SU-DHL-6 (cell line): ENCODE results near the gene PRRT4.

ENCODE experiments used
- H2AFZ ChIP-seq: fragments of 200-600 bp; sonication (generic); 2 replicates; pipeline ENCODE4 v1.6.1; 2014; ENCODE audit warnings: low read depth, mild to moderate bottlenecking, moderate library complexity, mixed read lengths, antibody characterized with exemption, low read length; ENCODE audit not compliant: severe bottlenecking
- H3F3A ChIP-seq: fragments of 200-600 bp; shearing (Covaris generic); 2 replicates; pipeline ENCODE4 v1.6.0; 2016; ENCODE audit warnings: antibody characterized with exemption, mild to moderate bottlenecking; ENCODE audit not compliant: insufficient read depth
- H3K27ac ChIP-seq: fragments of 200-600 bp; sonication (generic); 2 replicates; pipeline ENCODE4 v1.5.1; 2016; ENCODE audit warnings: low read depth, mild to moderate bottlenecking, low read length, moderate library complexity, mixed read lengths
- H3K27me3 ChIP-seq: fragments of 200-600 bp; sonication (generic), shearing (Covaris generic); 2 replicates; pipeline ENCODE4 v1.6.0; 2014; ENCODE audit warnings: mild to moderate bottlenecking, low read length
- H3K36me3 ChIP-seq: fragments of 200-600 bp; sonication (generic); 2 replicates; pipeline ENCODE4 v1.6.1; 2014; ENCODE audit warnings: mild to moderate bottlenecking, low read length, mixed read lengths
- H3K4me2 ChIP-seq: fragments of 300-600, 200-600 bp; shearing (Covaris generic), sonication (generic); 2 replicates; pipeline ENCODE4 v1.6.0; 2014; ENCODE audit warnings: low read length, low read depth, mild to moderate bottlenecking; ENCODE audit not compliant: poor library complexity, severe bottlenecking
- H3K4me3 ChIP-seq: fragments of 200-600 bp; sonication (generic); 2 replicates; pipeline ENCODE4 v1.5.1; 2014; ENCODE audit warnings: antibody characterized with exemption, low read length, mild to moderate bottlenecking, mixed read lengths; ENCODE audit not compliant: insufficient read depth, poor library complexity, severe bottlenecking
- H3K79me2 ChIP-seq: fragments of 200-600 bp; sonication (generic); 2 replicates; pipeline ENCODE4 v1.6.1; 2014; ENCODE audit warnings: mild to moderate bottlenecking, low read length, moderate library complexity; ENCODE audit not compliant: insufficient read depth
- H3K9ac ChIP-seq: fragments of 200-600 bp; sonication (generic); 2 replicates; pipeline ENCODE4 v1.7.0; 2014; ENCODE audit warnings: mild to moderate bottlenecking, low read length
- H3K9me2 ChIP-seq: fragments of 200-600 bp; sonication (generic); replicated peaks from 2 replicates; pipeline ENCODE4 v1.6.1; 2014; ENCODE audit warnings: low read length; ENCODE audit not compliant: insufficient read depth
- H3K9me3 ChIP-seq: fragments of 200-600 bp; sonication (generic); 2 replicates; pipeline ENCODE4 v1.6.1; 2014; ENCODE audit warnings: low read length, mixed read lengths; ENCODE audit not compliant: insufficient read depth
- H4K20me1 ChIP-seq: fragments of 200-600 bp; sonication (generic); 2 replicates; pipeline ENCODE4 v1.6.1; 2014; ENCODE audit warnings: low read depth, mild to moderate bottlenecking, antibody characterized with exemption, low read length, moderate library complexity, mixed read lengths
- EZH2phosphoT487 ChIP-seq: fragments of 200-600 bp; sonication (generic), shearing (Covaris generic); conservative IDR thresholded peaks from 2 replicates; pipeline ENCODE4 v1.6.1; 2018; ENCODE audit warnings: mild to moderate bottlenecking, antibody characterized with exemption, low read length, moderate library complexity, mixed read lengths
- TF ChIP-seq, protein P1 (sequence below): fragments of 200-600 bp; sonication (generic); IDR thresholded peaks from one replicate; pipeline ENCODE4 v1.5.1; 2017; ENCODE audit warnings: antibody characterized with exemption, mild to moderate bottlenecking, low read length, moderate library complexity; ENCODE audit not compliant: insufficient read depth, poor library complexity, severe bottlenecking

The PRRT4 gene

DNA sequence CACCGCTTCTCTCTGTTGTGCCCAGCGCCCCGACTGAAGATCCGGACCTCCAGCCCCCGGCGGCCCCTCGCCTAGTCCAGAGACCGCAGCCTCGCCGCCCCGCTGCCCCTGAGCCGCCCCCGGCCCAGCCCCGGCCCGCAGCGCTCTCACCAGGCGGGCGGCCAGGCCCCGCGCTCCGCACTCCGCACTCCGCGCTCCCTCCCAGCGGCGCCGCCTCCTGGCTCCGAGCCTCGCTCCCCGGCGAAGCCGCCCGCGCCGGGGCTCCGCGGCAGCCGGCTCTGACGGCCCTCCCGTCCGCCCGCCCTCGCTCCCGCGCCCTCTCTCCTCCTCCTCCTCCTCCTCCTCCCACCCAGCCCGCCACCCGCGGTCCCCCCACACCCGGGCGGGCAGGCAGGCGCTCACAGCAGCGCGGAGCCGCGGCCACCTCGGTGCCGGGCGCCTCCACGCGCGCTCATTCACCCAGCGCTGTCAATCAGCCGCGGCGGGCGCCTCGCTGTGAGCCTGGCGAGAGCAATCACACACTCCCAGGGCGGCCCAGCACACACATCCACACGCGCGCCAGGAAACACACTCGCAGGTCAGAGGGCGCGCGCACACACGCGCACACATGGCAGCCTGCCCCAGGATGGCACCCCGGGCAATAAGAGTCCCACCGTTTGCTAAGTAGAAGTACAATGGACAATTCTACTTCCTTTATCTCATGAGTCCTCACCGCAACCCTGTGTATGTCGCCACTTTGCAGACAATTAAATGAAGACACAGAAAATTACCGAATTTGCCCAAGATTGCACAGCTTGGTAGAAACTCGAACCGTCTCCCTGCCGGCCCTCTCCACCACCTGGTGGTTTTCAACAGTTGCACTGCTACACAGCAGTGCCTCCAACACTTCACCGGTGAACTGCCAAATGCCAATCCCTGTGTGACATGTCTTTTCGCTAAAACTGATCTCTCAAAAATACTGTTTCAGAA lies at the start of gene PRRT4:
Gene PRRT4 (minus strand): TSS at position 280 of the 969 bp plus-strand sequence.
- H3K27ac ChIP-seq, result no peak within 1 kb of the TSS
- H3K27me3 ChIP-seq, result no peaks in the 10 kb centered on the region
- peak within 1 kb of the TSS; percentile 45; the same call in 1 of the 2 replicates for H3K9ac ChIP-seq
- no peaks in the 10 kb centered on the region for H3K79me2 ChIP-seq
- no peaks in the 10 kb centered on the region for H3K9me3 ChIP-seq
- no peaks in the 10 kb centered on the region for H3K9me2 ChIP-seq
- H3K4me3 ChIP-seq, result peak within 1 kb of the TSS; percentile 49
- no peaks in the 10 kb centered on the region for H3K36me3 ChIP-seq
- H3K4me2 ChIP-seq, result peak within 1 kb of the TSS; percentile 57
- H2AFZ ChIP-seq, result peak within 1 kb of the TSS; percentile 82
- 0 out of 2 replicates have a peak, but pooled peaks have one; percentile 19 for TF ChIP-seq EZH2phosphoT487
- TF ChIP-seq, protein P1, sequence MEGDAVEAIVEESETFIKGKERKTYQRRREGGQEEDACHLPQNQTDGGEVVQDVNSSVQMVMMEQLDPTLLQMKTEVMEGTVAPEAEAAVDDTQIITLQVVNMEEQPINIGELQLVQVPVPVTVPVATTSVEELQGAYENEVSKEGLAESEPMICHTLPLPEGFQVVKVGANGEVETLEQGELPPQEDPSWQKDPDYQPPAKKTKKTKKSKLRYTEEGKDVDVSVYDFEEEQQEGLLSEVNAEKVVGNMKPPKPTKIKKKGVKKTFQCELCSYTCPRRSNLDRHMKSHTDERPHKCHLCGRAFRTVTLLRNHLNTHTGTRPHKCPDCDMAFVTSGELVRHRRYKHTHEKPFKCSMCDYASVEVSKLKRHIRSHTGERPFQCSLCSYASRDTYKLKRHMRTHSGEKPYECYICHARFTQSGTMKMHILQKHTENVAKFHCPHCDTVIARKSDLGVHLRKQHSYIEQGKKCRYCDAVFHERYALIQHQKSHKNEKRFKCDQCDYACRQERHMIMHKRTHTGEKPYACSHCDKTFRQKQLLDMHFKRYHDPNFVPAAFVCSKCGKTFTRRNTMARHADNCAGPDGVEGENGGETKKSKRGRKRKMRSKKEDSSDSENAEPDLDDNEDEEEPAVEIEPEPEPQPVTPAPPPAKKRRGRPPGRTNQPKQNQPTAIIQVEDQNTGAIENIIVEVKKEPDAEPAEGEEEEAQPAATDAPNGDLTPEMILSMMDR, result no peak
- H3F3A ChIP-seq, result no peaks in the 10 kb centered on the region
- H4K20me1 ChIP-seq, result no peaks in the 10 kb centered on the region

DNA sequence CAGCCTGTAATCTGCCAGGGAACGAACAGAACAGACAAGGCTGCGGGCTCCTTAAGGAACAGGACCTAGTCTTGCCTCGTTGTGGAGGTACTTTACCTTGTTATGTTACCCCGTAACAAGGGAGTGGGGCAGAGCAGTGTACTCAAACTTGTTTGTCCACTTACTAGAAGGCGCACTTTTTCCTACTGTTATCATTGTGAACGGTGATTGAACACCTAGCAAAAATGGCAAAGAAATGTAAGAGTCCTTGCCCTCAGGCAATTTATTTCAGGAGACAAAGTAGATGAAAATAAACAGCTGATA lies 48.9 kb upstream of the PRRT4 start:
- Histone ChIP-seq H2AFZ (peak overlapping the region; percentile 97), H3K79me2 (peaks cover under 1% of the 10 kb centered on the region; the same call in 1 of the 2 replicates), H3K9ac (peak overlapping the region; percentile 61), H4K20me1 (no peaks in the 10 kb centered on the region), H3K9me3 (no peaks in the 10 kb centered on the region), H3K27me3 (no peaks in the 10 kb centered on the region), H3K9me2 (no peaks in the 10 kb centered on the region), H3F3A (peaks cover 8% of the 10 kb centered on the region), H3K4me3 (peak overlapping the region; percentile 77), H3K36me3 (no peaks in the 10 kb centered on the region), H3K4me2 (peak overlapping the region; percentile 97), H3K27ac (no peak overlapping the region)
- TF ChIP-seq, protein P1, result no peak
- no peak for TF ChIP-seq EZH2phosphoT487

DNA sequence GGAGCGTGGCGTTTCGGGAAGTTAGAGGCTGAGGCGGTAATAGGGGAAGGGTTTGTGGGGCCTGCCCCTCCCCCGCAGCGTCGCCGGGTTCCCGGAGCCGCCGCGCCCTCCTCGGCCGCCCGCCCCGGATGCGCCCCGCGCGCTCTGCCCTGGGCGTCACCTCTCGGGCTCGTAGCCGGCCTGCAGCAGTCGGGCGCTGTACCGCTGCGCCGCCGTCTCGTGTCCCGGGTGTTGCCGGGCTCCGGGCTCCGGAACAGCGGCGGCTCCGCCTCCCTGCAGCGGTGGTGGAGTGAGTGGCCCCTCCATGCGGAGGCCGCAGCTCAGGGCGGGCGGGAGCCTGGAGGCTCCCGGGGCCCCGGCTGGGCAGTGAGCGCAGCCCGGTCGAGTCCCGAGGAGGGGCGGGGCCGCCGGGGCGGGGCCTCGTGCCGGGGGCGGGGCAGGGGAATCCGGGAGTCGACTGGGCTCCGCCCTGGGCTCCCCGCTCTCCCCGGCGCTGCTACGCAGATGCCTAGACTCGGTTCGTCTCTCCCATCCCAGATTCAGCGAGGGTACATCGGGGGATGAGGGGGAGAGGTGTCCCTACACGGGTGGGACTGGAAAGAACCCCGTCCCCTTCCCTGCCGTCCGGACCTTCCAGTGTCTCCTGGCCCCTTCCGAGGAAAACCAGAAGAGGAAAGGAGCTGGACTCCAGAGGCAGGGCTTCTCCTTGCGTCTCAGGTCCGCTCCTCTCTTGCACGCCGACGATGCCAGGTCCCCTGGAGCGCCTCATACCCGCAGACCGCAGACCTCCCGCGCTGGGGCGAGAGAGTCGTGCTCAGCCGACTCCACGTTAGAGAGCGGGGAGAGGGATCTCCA lies 48.3 kb upstream of the PRRT4 start, which contains the start of gene IMPDH1:
Gene IMPDH1 (minus strand): TSS at position 387 of the 855 bp plus-strand sequence. CDS start 81 bp downstream, at position 306.
- H2AFZ ChIP-seq, result peak within 1 kb of the TSS; percentile 97
- TF ChIP-seq, protein P1, result no peak
- TF ChIP-seq EZH2phosphoT487, result no peak
- H3K9me2 ChIP-seq, result no peaks in the 10 kb centered on the region
- H3F3A ChIP-seq, result peaks cover 8% of the 10 kb centered on the region
- no peaks in the 10 kb centered on the region for H3K9me3 ChIP-seq
- peak within 1 kb of the TSS; percentile 77 for H3K4me3 ChIP-seq
- no peaks in the 10 kb centered on the region for H4K20me1 ChIP-seq
- no peak within 1 kb of the TSS for H3K27ac ChIP-seq
- peak within 1 kb of the TSS; percentile 61 for H3K9ac ChIP-seq
- H3K36me3 ChIP-seq, result no peaks in the 10 kb centered on the region
- H3K79me2 ChIP-seq, result peaks cover 7% of the 10 kb centered on the region; the same call in 1 of the 2 replicates
- no peaks in the 10 kb centered on the region for H3K27me3 ChIP-seq
- peak within 1 kb of the TSS; percentile 97 for H3K4me2 ChIP-seq
